ENCODE results near the gene TPRG1.
A peak's percentile ranks its signal among the peaks of the same experiment; 100 is the strongest.

Gene TPRG1

DNA sequence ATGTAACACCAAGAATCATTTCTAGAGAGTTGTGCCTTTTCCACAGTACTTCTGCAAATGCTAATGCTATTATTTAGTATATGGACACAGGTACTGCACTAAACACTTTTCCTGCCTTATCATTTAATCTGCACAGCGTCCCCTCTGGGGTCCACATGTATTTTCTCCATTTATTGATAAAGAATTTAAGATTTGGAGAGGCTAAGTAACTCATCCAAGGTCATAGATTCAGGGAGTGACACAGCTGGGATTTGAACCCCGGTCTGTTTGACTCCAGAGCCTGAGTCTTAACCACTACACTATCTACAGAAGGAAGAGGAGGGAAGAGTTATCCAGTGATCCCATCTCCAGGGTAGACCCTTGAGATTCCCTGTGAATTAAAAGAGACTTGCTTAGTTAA, 24.9 kb upstream of the TPRG1 start:
- Mint-ChIP-seq H3K4me1 (peaks cover 0 to 6% of the 10 kb centered on the region in 2 donors), H3K4me3 (no peak overlapping the region)
- no peak for ATAC-seq (replicated peaks)

DNA sequence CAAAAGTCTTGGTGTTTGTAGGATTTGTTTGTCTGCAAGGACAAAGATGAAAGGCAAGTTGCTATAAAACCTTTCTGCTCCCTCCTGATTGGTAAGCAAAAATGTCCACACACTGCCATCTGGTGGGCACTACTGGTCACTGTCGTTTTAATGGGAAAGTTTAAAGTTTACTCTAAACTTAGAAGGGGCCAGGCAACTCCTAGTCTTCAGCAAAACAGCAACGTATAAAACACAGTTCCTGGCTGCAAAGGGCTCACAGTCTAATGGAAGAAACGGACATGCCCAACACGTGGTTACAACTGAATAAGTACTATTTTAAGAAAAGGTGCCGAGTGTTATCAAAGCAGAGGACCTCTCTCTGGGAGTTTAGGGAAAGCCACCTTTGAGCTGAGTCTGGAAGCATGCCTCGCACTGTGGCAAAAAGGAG, 23.7 kb upstream of the TPRG1 start:
- no peak overlapping the region for H3K4me3 Mint-ChIP-seq
- H3K27me3 Mint-ChIP-seq: peaks cover 18 to 33% of the 10 kb centered on the region in 2 donors
- H3K4me1 Mint-ChIP-seq: peaks cover 0 to 6% of the 10 kb centered on the region in 2 donors
- H3K9me3 Mint-ChIP-seq: no peaks in the 10 kb centered on the region
- DNase-seq (peak; percentile 28), ATAC-seq (replicated peaks) (peak; percentile 70 to 77)
- no peak overlapping the region for H3K27ac Mint-ChIP-seq
- no peaks in the 10 kb centered on the region for H3K36me3 Mint-ChIP-seq

More for the DNA sequence above, 24.9 kb upstream of the TPRG1 start:
- H3K9me3 Mint-ChIP-seq: no peaks in the 10 kb centered on the region
- H3K27ac Mint-ChIP-seq: no peak overlapping the region
- no peaks in the 10 kb centered on the region for H3K36me3 Mint-ChIP-seq
- H3K27me3 Mint-ChIP-seq: peaks cover 21 to 38% of the 10 kb centered on the region in 2 donors
- DNase-seq: no peak

DNA sequence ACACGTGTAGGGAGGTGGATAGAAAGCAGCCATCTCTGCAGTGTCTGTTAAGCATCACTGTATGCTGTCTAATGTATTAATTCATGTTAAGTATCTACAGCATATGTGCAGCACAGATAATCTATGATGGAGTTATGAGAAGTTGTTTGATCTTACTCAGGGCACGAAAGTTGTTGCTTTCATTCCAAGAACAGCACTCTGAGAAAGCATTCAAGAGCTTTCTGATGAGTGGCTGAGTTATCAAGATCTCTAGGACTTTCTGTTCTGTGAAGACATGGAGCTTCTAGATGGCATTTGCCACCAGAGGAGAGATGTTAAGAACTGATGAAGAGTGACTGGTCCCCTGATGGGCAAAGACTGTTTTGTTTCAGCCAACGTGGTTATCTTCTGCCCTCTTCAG, 22.6 kb upstream of the TPRG1 start:
- Mint-ChIP-seq H3K4me3 (no peak overlapping the region), H3K27ac (no peak overlapping the region), H3K36me3 (no peaks in the 10 kb centered on the region), H3K27me3 (peaks cover 18 to 31% of the 10 kb centered on the region in 2 donors), H3K9me3 (no peaks in the 10 kb centered on the region), H3K4me1 (peaks cover 0 to 5% of the 10 kb centered on the region in 2 donors)
- ATAC-seq (replicated peaks) (no peak), DNase-seq (no peak)

GRCh38 chr3:189157232-189158007, 14.4 kb upstream of the TPRG1 start:
- Mint-ChIP-seq H3K36me3 (no peaks in the 10 kb centered on the region), H3K4me3 (no peak overlapping the region), H3K9me3 (no peaks in the 10 kb centered on the region), H3K27ac (no peak overlapping the region), H3K4me1 (no peaks in the 10 kb centered on the region), H3K27me3 (peaks cover 16 to 45% of the 10 kb centered on the region in 2 donors)
- ATAC-seq (replicated peaks) (no peak), DNase-seq (no peak)

GRCh38 chr3:189158034-189158433, 13.7 kb upstream of the TPRG1 start:
- Mint-ChIP-seq H3K27ac (no peak overlapping the region), H3K9me3 (no peaks in the 10 kb centered on the region), H3K27me3 (peaks cover 16 to 45% of the 10 kb centered on the region in 2 donors), H3K4me1 (no peaks in the 10 kb centered on the region), H3K36me3 (no peaks in the 10 kb centered on the region), H3K4me3 (no peak overlapping the region)
- DNase-seq (no peak), ATAC-seq (replicated peaks) (no peak)

DNA sequence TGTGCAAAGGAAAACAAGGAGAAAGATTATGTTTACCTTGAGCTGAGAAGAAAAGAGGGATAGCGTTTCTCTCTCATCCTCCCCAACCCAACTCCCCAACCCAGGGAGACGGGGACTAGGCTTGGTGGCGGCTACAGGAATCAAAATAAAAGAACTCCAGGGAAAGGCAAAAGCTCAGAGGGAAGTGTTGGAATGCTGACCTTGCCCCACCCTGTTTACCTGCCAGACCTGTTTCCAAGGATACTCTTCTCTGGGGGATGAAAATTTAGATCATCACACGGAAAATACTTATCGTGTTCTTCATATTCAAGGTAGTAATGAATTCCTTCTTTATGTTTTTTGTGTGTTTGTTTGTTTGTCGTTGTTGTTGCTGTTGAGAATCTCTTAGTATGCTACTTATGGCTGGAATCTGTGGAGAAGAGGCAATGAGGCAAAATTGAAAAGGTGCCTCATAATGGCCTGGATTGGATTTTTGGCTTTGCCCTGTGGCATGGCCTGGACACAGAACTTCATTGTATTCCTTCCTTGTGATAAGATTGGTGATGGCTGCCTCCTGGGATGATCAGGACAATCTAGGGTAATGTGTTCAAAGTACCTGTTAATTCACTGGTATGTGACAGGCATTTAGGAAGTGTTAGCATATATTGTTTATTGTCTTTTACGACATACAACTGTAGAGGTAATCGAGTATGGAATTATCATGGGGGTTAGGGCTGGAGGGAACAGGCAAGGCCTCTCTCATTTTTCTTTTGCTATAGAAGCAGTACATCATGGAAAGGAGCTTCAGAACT, 11.1 kb upstream of the TPRG1 start:
- no peak for ATAC-seq (replicated peaks)
- H3K9me3 Mint-ChIP-seq: no peaks in the 10 kb centered on the region
- peaks cover 16 to 33% of the 10 kb centered on the region in 2 donors for H3K27me3 Mint-ChIP-seq
- no peak overlapping the region for H3K4me3 Mint-ChIP-seq
- no peaks in the 10 kb centered on the region for H3K4me1 Mint-ChIP-seq
- no peak overlapping the region for H3K27ac Mint-ChIP-seq
- H3K36me3 Mint-ChIP-seq: no peaks in the 10 kb centered on the region
- no peak for DNase-seq

DNA sequence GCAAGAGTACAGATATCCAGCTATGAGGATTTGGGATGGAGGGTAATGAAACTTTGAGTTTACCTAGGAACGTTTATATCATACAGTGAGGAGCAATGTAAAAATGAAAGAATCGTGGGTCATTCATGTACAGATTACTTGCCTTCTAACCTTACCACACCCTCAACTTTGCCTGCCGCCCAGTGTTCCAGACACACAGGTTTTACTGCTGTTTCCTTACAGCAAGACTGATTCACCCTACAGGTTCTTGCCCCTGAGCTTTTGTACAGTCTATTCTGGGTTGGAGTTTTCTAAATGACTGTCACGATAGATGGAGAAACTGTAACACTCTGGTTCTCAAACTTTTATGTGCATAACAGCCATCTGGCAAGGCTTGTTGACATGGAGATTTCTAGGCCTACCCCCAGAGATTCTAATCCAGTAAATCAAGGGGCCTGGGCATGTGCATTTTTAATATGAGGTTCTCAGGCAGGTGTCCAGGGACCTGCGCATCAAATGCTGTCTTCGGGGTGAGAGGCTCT, 6.6 kb upstream of the TPRG1 start:
- no peak overlapping the region for H3K27ac Mint-ChIP-seq
- no peaks in the 10 kb centered on the region for H3K36me3 Mint-ChIP-seq
- H3K4me1 Mint-ChIP-seq: no peaks in the 10 kb centered on the region
- H3K9me3 Mint-ChIP-seq: no peaks in the 10 kb centered on the region
- no peak overlapping the region for H3K4me3 Mint-ChIP-seq
- ATAC-seq (replicated peaks) (no peak), DNase-seq (no peak)
- H3K27me3 Mint-ChIP-seq: peaks cover 5 to 20% of the 10 kb centered on the region in 2 donors

DNA sequence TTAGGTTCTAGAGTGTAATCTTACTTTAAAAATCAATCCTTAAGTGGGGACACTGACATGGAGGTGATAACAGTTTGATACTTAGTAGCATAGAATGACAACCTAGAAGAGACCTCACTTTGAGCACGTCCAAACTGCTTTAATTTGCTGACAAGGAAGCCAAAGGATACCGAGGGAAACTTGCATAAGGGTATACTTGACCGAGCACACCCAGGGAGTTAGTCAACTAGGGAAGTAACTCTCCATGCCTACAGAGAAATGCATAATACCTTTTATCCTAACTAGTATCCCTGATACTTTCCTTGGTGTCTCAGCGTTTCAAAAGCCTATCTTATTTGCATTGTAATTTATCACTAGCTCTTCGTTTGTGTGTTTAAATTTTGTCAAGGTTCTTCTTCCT, 5.5 kb upstream of the TPRG1 start:
- no peak for DNase-seq
- ATAC-seq (replicated peaks): no peak
- Mint-ChIP-seq H3K27me3 (peaks cover 0 to 11% of the 10 kb centered on the region in 2 donors), H3K4me1 (no peaks in the 10 kb centered on the region), H3K27ac (no peak overlapping the region), H3K36me3 (no peaks in the 10 kb centered on the region), H3K9me3 (no peaks in the 10 kb centered on the region), H3K4me3 (no peak overlapping the region)

GRCh38 chr3:189167027-189167766, 4.6 kb upstream of the TPRG1 start:
- Mint-ChIP-seq H3K36me3 (no peaks in the 10 kb centered on the region), H3K4me1 (no peaks in the 10 kb centered on the region), H3K9me3 (no peaks in the 10 kb centered on the region), H3K27ac (no peak overlapping the region), H3K27me3 (peaks cover 0 to 5% of the 10 kb centered on the region in 2 donors), H3K4me3 (no peak overlapping the region)
- no peak for ATAC-seq (replicated peaks)
- DNase-seq: no peak

- ATAC-seq (replicated peaks) (no peak), DNase-seq (no peak)
- no peaks in the 10 kb centered on the region for H3K9me3 Mint-ChIP-seq
- H3K27me3 Mint-ChIP-seq: peaks cover 0 to 5% of the 10 kb centered on the region in 2 donors
- no peak overlapping the region for H3K27ac Mint-ChIP-seq
- no peaks in the 10 kb centered on the region for H3K36me3 Mint-ChIP-seq
- no peaks in the 10 kb centered on the region for H3K4me1 Mint-ChIP-seq
- no peak overlapping the region for H3K4me3 Mint-ChIP-seq
Measured at GRCh38 chr3:189168711-189169110, 3.1 kb upstream of the TPRG1 start.

- ATAC-seq (replicated peaks) (no peak), DNase-seq (no peak)
- no peak overlapping the region for H3K27ac Mint-ChIP-seq
- H3K9me3 Mint-ChIP-seq: no peaks in the 10 kb centered on the region
- H3K27me3 Mint-ChIP-seq: peaks cover 3 to 5% of the 10 kb centered on the region in 2 donors
- H3K4me1 Mint-ChIP-seq: no peaks in the 10 kb centered on the region
- no peaks in the 10 kb centered on the region for H3K36me3 Mint-ChIP-seq
- H3K4me3 Mint-ChIP-seq: no peak overlapping the region
Measured at GRCh38 chr3:189169728-189170127, 2.0 kb upstream of the TPRG1 start.

GRCh38 chr3:189170559-189170958, 1.2 kb upstream of the TPRG1 start:
- Mint-ChIP-seq H3K27ac (no peak overlapping the region), H3K9me3 (no peaks in the 10 kb centered on the region), H3K4me3 (no peak overlapping the region), H3K36me3 (no peaks in the 10 kb centered on the region), H3K27me3 (peaks cover 5 to 8% of the 10 kb centered on the region in 2 donors), H3K4me1 (no peaks in the 10 kb centered on the region)
- DNase-seq (no peak), ATAC-seq (replicated peaks) (no peak)

DNA sequence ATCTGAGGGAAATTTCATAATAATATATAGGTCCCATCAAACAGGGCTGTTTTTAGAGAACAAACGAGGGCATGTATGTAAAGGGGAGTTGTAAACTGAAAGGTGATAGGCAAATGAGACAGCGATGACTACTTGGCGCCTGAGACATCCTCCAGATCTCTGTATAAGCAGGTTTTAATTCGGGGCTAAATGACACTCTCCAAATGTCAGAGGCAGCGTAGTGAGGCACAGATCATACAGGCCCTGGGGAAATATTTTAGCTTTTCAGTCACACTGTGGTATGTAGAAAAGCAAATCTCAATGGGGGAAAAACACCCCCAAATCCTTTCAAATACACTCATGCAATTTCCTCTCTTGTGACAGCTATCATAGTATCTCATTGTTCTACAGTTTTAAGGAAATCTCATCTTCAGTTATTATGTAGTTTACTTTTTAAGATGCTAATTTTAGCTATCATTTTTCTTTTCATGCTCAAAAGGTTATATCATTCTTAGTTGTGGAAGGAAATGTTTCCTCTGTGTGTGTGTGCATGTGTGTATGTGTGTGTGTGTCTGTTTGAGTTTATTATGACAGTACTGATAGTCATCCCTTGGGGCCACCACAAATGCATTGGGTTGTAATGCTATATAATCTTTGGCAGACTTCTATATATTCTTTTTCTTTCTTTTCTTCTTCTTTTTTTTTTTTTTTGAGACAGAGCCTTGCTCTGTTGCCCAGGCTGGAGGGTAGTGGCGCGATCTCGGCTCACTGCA, 1.1 kb downstream of the TPRG1 start:
- no peaks in the 10 kb centered on the region for H3K9me3 Mint-ChIP-seq
- H3K4me1 Mint-ChIP-seq: no peaks in the 10 kb centered on the region
- H3K36me3 Mint-ChIP-seq: no peaks in the 10 kb centered on the region
- DNase-seq (no peak), ATAC-seq (replicated peaks) (no peak)
- H3K27me3 Mint-ChIP-seq: peaks cover 0 to 20% of the 10 kb centered on the region in 2 donors
- no peak overlapping the region for H3K4me3 Mint-ChIP-seq
- no peak overlapping the region for H3K27ac Mint-ChIP-seq

GRCh38 chr3:189184566-189184965, 12.8 kb downstream of the TPRG1 start:
- Mint-ChIP-seq H3K9me3 (peaks cover 14 to 19% of the 10 kb centered on the region in 2 donors), H3K27ac (no peak overlapping the region), H3K4me3 (no peak overlapping the region), H3K4me1 (no peaks in the 10 kb centered on the region), H3K36me3 (peaks cover 0 to 4% of the 10 kb centered on the region in 2 donors), H3K27me3 (no peaks in the 10 kb centered on the region)
- no peak for DNase-seq
- ATAC-seq (replicated peaks): no peak
